Liver (tissue), 3 donors: ENCODE data around the gene MBLAC2.

Experiments used
- HNF4A ChIP-seq, 2 donors: conservative IDR thresholded peaks; 2 replicates each; pipeline ENCODE4 v1.6.1; 2016; ENCODE audit warnings: antibody characterized with exemption in 2 of 2, mild to moderate bottlenecking in 2 of 2
- JUND ChIP-seq, 2 donors: IDR thresholded peaks; 2 replicates each; pipeline ENCODE4 v1.6.1; 2016; ENCODE audit warnings: antibody characterized with exemption in 2 of 2
- TF ChIP-seq, protein P1 (sequence below): fragments of 150-350 bp; IDR thresholded peaks from 2 replicates; pipeline ENCODE4 v1.5.1; 2017; ENCODE audit warnings: improper control_type of control experiment, low read depth, low read length; ENCODE audit not compliant: missing input control
- donor health status: healthy.
- donor health status: healthy.

- no peak for TF ChIP-seq HNF4A (conservative IDR thresholded peaks at IDR 0.05)
- TF ChIP-seq, protein P1, sequence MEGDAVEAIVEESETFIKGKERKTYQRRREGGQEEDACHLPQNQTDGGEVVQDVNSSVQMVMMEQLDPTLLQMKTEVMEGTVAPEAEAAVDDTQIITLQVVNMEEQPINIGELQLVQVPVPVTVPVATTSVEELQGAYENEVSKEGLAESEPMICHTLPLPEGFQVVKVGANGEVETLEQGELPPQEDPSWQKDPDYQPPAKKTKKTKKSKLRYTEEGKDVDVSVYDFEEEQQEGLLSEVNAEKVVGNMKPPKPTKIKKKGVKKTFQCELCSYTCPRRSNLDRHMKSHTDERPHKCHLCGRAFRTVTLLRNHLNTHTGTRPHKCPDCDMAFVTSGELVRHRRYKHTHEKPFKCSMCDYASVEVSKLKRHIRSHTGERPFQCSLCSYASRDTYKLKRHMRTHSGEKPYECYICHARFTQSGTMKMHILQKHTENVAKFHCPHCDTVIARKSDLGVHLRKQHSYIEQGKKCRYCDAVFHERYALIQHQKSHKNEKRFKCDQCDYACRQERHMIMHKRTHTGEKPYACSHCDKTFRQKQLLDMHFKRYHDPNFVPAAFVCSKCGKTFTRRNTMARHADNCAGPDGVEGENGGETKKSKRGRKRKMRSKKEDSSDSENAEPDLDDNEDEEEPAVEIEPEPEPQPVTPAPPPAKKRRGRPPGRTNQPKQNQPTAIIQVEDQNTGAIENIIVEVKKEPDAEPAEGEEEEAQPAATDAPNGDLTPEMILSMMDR = no peak
- no peak for TF ChIP-seq JUND (IDR thresholded peaks at IDR 0.05)
Observed at GRCh38 chr5:90473396-90474234, 956 bp downstream of the MBLAC2 start.
